ENCODE results near the gene ZBTB47. TPM values are rescaled to one million over a fixed set of nuclear protein-coding genes. Genes with fewer than 3 reads are reported as not detected.

ZBTB47 gene
- total and polyA plus RNA-seq, 2 experiments from 2014 or later, result 0.48 to 2.8 TPM

DNA sequence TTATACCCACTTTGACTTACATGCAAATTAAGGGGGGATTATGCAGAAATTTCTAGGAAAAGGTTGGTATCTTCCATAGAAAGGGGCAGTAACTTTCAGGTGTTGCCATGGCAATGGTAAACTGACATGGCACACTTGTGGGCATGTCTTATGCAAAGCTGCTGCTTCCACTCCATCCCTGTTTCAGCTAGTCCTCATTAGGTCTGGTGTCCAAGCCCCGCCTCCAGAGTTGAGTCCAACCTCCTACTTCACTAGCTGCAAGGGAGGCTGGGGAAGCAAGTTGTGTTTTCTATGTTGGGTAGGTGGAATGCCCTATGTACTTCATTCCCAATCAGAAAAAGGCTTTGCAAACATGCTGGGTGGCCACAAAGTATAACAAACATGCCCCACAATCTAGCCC is 17.2 kb downstream of the ZBTB47 start:
- DNase-seq (ENCODE audit: low spot score) (peak; percentile 24), ATAC-seq (no peak)
- TF ChIP-seq NANOG (IDR thresholded peaks at IDR 0.05; ENCODE audit: borderline replicate concordance) (no peak), POLR2AphosphoS5 (IDR thresholded peaks at IDR 0.05; ENCODE audit: low read depth) (no peak), EZH2 (IDR thresholded peaks at IDR 0.05; ENCODE audit: low read depth, unreplicated experiment) (no peak), EZH2phosphoT487 (IDR thresholded peaks at IDR 0.05; ENCODE audit: unreplicated experiment) (no peak), ZNF331 (CRISPR knock-in tag; IDR thresholded peaks at IDR 0.05; ENCODE audit: low read depth) (no peak), JUNB (IDR thresholded peaks at IDR 0.05; ENCODE audit: unreplicated experiment) (no peak), STAT1 (IDR thresholded peaks at IDR 0.05; ENCODE audit: unreplicated experiment) (no peak), CREB1 (CRISPR knock-in tag; IDR thresholded peaks at IDR 0.05; ENCODE audit: low read depth) (no peak), ZNF114 (CRISPR knock-in tag; IDR thresholded peaks at IDR 0.05) (no peak)
- TF ChIP-seq, protein P1, sequence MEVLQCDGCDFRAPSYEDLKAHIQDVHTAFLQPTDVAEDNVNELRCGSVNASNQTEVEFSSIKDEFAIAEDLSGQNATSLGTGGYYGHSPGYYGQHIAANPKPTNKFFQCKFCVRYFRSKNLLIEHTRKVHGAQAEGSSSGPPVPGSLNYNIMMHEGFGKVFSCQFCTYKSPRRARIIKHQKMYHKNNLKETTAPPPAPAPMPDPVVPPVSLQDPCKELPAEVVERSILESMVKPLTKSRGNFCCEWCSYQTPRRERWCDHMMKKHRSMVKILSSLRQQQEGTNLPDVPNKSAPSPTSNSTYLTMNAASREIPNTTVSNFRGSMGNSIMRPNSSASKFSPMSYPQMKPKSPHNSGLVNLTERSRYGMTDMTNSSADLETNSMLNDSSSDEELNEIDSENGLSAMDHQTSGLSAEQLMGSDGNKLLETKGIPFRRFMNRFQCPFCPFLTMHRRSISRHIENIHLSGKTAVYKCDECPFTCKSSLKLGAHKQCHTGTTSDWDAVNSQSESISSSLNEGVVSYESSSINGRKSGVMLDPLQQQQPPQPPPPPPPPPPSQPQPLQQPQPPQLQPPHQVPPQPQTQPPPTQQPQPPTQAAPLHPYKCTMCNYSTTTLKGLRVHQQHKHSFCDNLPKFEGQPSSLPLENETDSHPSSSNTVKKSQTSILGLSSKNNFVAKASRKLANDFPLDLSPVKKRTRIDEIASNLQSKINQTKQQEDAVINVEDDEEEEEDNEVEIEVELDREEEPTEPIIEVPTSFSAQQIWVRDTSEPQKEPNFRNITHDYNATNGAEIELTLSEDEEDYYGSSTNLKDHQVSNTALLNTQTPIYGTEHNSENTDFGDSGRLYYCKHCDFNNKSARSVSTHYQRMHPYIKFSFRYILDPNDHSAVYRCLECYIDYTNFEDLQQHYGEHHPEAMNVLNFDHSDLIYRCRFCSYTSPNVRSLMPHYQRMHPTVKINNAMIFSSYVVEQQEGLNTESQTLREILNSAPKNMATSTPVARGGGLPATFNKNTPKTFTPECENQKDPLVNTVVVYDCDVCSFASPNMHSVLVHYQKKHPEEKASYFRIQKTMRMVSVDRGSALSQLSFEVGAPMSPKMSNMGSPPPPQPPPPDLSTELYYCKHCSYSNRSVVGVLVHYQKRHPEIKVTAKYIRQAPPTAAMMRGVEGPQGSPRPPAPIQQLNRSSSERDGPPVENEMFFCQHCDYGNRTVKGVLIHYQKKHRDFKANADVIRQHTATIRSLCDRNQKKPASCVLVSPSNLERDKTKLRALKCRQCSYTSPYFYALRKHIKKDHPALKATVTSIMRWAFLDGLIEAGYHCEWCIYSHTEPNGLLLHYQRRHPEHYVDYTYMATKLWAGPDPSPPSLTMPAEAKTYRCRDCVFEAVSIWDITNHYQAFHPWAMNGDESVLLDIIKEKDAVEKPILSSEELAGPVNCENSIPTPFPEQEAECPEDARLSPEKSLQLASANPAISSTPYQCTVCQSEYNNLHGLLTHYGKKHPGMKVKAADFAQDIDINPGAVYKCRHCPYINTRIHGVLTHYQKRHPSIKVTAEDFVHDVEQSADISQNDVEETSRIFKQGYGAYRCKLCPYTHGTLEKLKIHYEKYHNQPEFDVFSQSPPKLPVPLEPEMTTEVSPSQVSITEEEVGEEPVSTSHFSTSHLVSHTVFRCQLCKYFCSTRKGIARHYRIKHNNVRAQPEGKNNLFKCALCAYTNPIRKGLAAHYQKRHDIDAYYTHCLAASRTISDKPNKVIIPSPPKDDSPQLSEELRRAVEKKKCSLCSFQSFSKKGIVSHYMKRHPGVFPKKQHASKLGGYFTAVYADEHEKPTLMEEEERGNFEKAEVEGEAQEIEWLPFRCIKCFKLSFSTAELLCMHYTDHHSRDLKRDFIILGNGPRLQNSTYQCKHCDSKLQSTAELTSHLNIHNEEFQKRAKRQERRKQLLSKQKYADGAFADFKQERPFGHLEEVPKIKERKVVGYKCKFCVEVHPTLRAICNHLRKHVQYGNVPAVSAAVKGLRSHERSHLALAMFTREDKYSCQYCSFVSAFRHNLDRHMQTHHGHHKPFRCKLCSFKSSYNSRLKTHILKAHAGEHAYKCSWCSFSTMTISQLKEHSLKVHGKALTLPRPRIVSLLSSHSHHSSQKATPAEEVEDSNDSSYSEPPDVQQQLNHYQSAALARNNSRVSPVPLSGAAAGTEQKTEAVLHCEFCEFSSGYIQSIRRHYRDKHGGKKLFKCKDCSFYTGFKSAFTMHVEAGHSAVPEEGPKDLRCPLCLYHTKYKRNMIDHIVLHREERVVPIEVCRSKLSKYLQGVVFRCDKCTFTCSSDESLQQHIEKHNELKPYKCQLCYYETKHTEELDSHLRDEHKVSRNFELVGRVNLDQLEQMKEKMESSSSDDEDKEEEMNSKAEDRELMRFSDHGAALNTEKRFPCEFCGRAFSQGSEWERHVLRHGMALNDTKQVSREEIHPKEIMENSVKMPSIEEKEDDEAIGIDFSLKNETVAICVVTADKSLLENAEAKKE (CRISPR knock-in tag; IDR thresholded peaks at IDR 0.05), result no peak
- TF ChIP-seq, protein P2, sequence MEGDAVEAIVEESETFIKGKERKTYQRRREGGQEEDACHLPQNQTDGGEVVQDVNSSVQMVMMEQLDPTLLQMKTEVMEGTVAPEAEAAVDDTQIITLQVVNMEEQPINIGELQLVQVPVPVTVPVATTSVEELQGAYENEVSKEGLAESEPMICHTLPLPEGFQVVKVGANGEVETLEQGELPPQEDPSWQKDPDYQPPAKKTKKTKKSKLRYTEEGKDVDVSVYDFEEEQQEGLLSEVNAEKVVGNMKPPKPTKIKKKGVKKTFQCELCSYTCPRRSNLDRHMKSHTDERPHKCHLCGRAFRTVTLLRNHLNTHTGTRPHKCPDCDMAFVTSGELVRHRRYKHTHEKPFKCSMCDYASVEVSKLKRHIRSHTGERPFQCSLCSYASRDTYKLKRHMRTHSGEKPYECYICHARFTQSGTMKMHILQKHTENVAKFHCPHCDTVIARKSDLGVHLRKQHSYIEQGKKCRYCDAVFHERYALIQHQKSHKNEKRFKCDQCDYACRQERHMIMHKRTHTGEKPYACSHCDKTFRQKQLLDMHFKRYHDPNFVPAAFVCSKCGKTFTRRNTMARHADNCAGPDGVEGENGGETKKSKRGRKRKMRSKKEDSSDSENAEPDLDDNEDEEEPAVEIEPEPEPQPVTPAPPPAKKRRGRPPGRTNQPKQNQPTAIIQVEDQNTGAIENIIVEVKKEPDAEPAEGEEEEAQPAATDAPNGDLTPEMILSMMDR (conservative IDR thresholded peaks at IDR 0.05; ENCODE audit: low read depth in 2 of 2), result no peak
- TF ChIP-seq, protein P3, sequence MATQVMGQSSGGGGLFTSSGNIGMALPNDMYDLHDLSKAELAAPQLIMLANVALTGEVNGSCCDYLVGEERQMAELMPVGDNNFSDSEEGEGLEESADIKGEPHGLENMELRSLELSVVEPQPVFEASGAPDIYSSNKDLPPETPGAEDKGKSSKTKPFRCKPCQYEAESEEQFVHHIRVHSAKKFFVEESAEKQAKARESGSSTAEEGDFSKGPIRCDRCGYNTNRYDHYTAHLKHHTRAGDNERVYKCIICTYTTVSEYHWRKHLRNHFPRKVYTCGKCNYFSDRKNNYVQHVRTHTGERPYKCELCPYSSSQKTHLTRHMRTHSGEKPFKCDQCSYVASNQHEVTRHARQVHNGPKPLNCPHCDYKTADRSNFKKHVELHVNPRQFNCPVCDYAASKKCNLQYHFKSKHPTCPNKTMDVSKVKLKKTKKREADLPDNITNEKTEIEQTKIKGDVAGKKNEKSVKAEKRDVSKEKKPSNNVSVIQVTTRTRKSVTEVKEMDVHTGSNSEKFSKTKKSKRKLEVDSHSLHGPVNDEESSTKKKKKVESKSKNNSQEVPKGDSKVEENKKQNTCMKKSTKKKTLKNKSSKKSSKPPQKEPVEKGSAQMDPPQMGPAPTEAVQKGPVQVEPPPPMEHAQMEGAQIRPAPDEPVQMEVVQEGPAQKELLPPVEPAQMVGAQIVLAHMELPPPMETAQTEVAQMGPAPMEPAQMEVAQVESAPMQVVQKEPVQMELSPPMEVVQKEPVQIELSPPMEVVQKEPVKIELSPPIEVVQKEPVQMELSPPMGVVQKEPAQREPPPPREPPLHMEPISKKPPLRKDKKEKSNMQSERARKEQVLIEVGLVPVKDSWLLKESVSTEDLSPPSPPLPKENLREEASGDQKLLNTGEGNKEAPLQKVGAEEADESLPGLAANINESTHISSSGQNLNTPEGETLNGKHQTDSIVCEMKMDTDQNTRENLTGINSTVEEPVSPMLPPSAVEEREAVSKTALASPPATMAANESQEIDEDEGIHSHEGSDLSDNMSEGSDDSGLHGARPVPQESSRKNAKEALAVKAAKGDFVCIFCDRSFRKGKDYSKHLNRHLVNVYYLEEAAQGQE (IDR thresholded peaks at IDR 0.05; ENCODE audit: unreplicated experiment), result no peak
- TF ChIP-seq, protein P4, sequence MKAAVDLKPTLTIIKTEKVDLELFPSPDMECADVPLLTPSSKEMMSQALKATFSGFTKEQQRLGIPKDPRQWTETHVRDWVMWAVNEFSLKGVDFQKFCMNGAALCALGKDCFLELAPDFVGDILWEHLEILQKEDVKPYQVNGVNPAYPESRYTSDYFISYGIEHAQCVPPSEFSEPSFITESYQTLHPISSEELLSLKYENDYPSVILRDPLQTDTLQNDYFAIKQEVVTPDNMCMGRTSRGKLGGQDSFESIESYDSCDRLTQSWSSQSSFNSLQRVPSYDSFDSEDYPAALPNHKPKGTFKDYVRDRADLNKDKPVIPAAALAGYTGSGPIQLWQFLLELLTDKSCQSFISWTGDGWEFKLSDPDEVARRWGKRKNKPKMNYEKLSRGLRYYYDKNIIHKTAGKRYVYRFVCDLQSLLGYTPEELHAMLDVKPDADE (IDR thresholded peaks at IDR 0.05), result no peak

More for the DNA sequence above, 17.2 kb downstream of the ZBTB47 start:
- Histone ChIP-seq H3K79me2 (replicated peaks; ENCODE audit: insufficient read depth) (no peaks in the 10 kb centered on the region), H3F3A (replicated peaks; ENCODE audit: low read depth) (no peaks in the 10 kb centered on the region), H3K9me2 (ENCODE audit: insufficient read depth) (0 out of 2 replicates have a peak, but pooled peaks cover 9% of the 10 kb centered on the region), H3K36me3 (ENCODE audit: insufficient read depth) (no peaks in the 10 kb centered on the region), H3K27ac (ENCODE audit: low read depth) (no peak overlapping the region), H4K20me1 (replicated peaks; ENCODE audit: insufficient read depth) (no peaks in the 10 kb centered on the region), H3K4me2 (no peak overlapping the region), H3K4me1 (ENCODE audit: insufficient read depth) (no peaks in the 10 kb centered on the region), H3K4me3 (no peak overlapping the region), H3K27me3 (ENCODE audit: insufficient read depth) (no peaks in the 10 kb centered on the region), H2AFZ (no peak overlapping the region)
- Mint-ChIP-seq H3K36me3 (ENCODE audit: low read depth) (no peaks in the 10 kb centered on the region), H3K4me3 (no peak overlapping the region), H3K27me3 (ENCODE audit: insufficient read depth, low read depth, poor library complexity) (no peaks in the 10 kb centered on the region), H3K9me3 (0 out of 3 replicates have a peak, but pooled peaks cover 6% of the 10 kb centered on the region), H3K4me1 (peaks cover 9% of the 10 kb centered on the region; the same call in 2 of the 3 replicates), H3K27ac (no peak overlapping the region)
